NCI-H524 (cell line): ENCODE data around the gene ITIH1.

ENCODE experiments used
- DNase-seq, 2 experiments: peaks; one replicate each; lab custom pipeline; 2025; lab: John Stamatoyannopoulos, UW

The ITIH1 gene

GRCh38 chr3:52789746-52790040, 12.3 kb downstream of the ITIH1 start:
- DNase-seq = no peak

GRCh38 chr3:52790337-52790736, 12.9 kb downstream of the ITIH1 start:
- DNase-seq = no peak

GRCh38 chr3:52790741-52791140, 13.3 kb downstream of the ITIH1 start:
- no peak for DNase-seq

GRCh38 chr3:52791366-52791765, 14.0 kb downstream of the ITIH1 start:
- no peak for DNase-seq

- DNase-seq = no peak
Measured at GRCh38 chr3:52791928-52792327, 14.5 kb downstream of the ITIH1 start.

GRCh38 chr3:52792413-52792812, 15.0 kb downstream of the ITIH1 start:
- no peak for DNase-seq

GRCh38 chr3:52792961-52793695, 15.7 kb downstream of the ITIH1 start:
- peak; percentile 14 to 23 for DNase-seq

- DNase-seq = no peak
Measured at GRCh38 chr3:52793702-52794611, 16.6 kb downstream of the ITIH1 start.

- DNase-seq = no peak
Measured at GRCh38 chr3:52794612-52795099, 17.3 kb downstream of the ITIH1 start, which contains the start of gene ITIH3. ITIH3 (plus strand) TSS chr3:52794796; CDS start chr3:52794804, 8 bp downstream.

- DNase-seq = no peak
Measured at GRCh38 chr3:52795298-52795900, 18.0 kb downstream of the ITIH1 start.

- no peak for DNase-seq
Measured at GRCh38 chr3:52796411-52796810, 19.0 kb downstream of the ITIH1 start.

- DNase-seq = no peak
Measured at GRCh38 chr3:52798376-52798977, 21.1 kb downstream of the ITIH1 start.

GRCh38 chr3:52798978-52799476, 21.6 kb downstream of the ITIH1 start:
- DNase-seq = no peak

- no peak for DNase-seq
Measured at GRCh38 chr3:52800079-52800478, 22.7 kb downstream of the ITIH1 start.

- no peak for DNase-seq
Measured at GRCh38 chr3:52801839-52802238, 24.4 kb downstream of the ITIH1 start.

- peak; percentile 15 to 62 for DNase-seq
Measured at GRCh38 chr3:52805270-52806039, 28.1 kb downstream of the ITIH1 start.

- no peak for DNase-seq
Measured at GRCh38 chr3:52809149-52809548, 31.8 kb downstream of the ITIH1 start.

GRCh38 chr3:52809662-52810377, 32.4 kb downstream of the ITIH1 start:
- peak; percentile 61 to 82 for DNase-seq

GRCh38 chr3:52810923-52811322, 33.5 kb downstream of the ITIH1 start:
- no peak for DNase-seq

- no peak for DNase-seq
Measured at GRCh38 chr3:52811452-52812011, 34.1 kb downstream of the ITIH1 start.
